GM19238 (cell line): Measurements from ENCODE around the gene ACAD10.
"Not testable (repeated sequence)": the region's sequence is repeated elsewhere in the genome, so short reads cannot be mapped to it uniquely, and the experiment has no call there.

Source experiments
- DNase-seq: peaks from one replicate; pipeline ENCODE4 v3.0.0; 2011; ENCODE audit warnings: low spot score; ENCODE audit not compliant: insufficient read length

ACAD10 gene

DNA sequence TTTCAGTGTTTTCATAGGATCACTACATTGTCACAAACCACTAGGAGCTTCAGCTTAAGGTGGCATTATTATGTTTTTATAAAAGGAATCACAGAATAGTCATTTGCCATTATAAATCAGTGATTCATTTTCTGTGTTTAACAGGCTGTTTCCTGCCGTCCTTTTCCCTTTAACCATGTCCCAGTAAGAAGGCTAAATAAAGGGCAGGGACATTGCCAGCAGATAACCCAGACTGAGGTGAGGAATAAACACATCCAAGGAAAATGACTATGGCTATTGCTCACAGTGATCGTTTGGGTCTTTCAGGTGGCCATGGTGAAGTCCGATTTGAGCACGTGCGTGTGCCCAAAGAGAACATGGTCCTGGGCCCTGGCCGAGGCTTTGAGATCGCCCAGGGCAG is 63.0 kb downstream of the ACAD10 start:
- DNase-seq = no peak

DNA sequence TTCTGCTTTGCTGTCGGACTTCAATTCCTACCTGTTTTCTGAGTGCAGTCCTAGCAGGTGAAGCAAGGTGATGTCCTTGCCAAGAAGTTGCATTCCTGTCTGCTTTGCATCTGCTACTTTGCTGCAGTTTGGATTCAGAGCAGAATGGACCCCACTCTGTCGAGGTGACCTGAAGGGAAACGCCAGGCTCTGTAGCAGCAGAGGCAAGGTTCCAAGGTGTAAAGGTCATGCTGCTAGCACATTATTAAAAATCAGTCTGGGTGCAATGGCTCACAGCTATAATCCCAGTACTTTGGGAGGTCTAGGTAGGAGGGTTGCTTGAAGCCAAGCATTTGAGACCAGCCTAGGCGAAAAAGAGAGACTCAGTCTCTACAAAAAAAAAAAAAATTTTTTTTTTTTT is 63.5 kb downstream of the ACAD10 start:
- no peak for DNase-seq

DNA sequence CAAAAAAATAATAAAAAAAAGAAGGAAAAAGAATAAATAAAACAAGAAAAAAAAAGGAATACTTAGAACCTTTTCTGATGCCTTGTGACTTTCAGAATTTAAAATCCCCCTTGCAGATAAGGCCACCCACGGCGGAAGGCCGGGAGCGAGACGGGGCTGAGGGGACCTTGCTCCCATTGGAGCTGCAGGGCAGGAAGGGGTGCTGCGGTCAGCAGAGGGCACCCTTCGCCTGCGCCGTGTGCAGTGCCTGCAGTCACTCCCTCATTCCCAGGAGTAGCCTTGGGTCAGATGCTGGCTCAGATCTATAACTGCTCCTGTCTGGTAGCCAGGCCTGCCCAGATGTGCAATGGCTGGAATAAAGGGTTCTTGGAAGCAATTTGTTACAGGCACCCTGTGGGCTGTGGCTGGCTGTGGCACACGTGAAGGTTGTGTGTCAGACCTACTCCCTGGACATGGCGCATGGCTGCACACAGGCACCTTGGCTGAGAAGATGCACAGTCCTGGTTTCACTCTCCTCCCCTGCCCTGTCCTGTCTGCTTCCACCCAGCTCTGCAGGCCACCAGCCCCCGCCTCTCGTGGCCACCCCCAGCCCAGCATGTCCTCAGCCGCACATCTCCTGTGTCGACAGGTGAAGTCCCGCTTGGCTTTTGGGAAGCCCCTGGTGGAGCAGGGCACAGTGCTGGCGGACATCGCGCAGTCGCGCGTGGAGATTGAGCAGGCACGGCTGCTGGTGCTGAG is 67.5 kb downstream of the ACAD10 start:
- DNase-seq = peak; percentile 53

DNA sequence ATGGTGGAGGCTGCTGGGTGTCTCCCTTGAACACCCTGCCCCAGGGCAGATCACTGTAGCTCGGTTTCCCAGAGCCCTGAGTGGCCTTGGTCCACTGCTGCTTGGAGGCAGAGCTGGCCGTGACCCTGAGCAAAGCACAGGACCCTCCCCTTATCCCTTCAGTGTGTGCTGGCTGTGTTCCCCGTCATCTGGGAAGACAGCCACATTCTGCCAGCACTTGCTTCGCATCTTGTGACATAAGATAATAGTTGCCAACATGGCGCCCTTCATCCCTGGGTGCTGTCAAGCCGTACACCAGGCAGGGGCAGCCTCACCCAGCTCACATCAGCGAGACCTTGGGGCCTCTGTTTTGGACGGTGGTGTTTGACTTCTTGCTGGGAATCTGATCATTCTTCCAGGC is 68.8 kb downstream of the ACAD10 start:
- no peak for DNase-seq

DNA sequence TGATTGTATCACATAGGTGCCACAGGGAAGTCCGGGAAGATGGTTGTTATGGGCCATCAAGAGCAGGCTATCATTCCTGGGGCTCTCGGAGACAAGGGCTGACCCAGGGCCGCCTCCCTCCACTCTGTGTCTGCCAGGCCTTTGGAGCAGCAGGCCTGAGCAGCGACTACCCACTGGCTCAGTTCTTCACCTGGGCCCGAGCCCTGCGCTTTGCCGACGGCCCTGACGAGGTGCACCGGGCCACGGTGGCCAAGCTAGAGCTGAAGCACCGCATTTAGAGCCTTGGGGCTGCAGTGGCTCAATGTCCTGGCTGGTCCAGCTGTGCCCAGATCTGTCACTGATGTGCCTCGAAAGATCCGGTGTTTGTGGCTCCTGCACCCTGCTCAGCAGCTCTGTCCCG is 70.3 kb downstream of the ACAD10 start:
- no peak for DNase-seq

DNA sequence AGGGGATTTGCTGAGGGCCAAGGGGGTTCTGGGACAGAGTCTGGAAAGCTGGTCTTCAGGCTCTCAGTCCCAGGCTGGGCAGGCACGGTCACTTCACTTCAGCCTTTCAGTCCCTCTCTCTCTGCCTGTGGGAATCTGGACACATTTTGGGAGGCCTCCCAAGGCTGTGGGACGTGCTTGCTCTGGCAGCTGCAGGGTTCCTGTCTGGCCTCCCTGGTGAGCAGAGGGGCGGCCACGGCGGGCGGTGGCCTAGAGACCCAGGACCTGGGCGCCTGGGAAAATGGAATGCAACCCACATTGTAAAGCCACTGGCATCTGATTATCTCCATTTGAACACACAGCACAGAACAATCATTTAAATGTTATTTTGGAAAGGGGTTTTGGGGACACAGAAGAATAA is 70.8 kb downstream of the ACAD10 start:
- DNase-seq = no peak

DNA sequence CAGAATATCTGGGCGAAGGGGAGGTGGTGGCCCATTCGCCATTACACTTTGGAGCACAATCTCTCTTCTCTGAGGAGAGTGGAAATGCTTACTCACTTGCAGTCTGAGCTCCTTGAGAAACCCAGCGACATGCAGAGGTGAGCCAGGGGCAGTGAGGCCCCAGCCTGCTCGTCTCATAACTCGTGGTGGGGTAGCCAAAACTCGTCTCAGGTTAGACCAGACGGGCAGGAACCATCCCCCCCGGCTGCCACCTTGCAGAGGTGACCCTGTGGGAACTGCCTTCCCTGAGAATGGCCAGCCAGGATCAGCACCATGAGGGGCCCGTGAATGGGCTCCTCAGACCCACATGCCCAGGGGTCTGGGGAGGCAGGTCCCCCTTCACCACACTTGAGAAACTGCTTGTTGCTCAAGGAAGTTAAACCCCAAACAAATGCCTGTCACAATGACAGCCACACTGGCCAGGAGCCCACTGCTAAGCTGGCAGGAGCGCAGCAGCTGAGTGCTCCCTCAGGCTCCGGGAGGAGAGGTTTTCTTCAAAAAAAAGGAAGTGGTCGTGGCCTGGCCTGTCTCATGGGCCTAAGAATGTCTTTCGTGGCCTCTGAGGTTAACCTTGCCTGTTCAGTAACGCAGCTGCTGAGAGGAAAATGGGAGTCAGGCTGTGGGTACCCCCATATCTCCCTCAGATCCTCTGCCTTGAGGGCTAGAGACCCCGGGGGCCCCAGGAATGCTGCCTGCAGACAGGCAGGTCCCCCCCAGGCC is 71.7 kb downstream of the ACAD10 start:
- DNase-seq = peak; percentile 46

GRCh38 chr12:111758120-111758561 is 72.3 kb downstream of the ACAD10 start:
- no peak for DNase-seq

GRCh38 chr12:111759271-111759670 is 73.4 kb downstream of the ACAD10 start:
- DNase-seq = no peak

DNA sequence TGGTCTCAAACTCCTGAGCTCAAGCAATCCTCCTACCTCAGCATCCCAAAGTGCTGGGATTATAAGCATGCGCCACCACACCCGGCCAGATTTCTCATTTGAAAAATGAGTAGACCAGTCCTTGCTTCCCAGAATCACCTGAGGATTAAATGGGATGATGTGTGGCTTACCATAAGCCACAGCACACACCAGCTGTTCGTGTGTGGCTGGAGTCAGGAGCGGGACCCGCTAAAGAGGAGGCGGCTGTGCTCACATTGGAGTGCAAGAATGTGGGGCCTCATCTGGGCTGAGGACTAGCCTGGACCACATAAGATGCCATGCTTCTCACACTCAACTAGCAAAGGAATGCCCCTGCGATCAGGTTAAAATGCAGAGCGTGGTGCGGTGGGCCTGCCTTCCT is 74.1 kb downstream of the ACAD10 start:
- no peak for DNase-seq

- peak; percentile 40 for DNase-seq
Observed at GRCh38 chr12:111761099-111761498, 75.2 kb downstream of the ACAD10 start.

GRCh38 chr12:111761706-111762105 is 75.9 kb downstream of the ACAD10 start:
- DNase-seq = no peak

- not testable (repeated sequence) for DNase-seq
Observed at GRCh38 chr12:111763552-111763951, 77.7 kb downstream of the ACAD10 start.

DNA sequence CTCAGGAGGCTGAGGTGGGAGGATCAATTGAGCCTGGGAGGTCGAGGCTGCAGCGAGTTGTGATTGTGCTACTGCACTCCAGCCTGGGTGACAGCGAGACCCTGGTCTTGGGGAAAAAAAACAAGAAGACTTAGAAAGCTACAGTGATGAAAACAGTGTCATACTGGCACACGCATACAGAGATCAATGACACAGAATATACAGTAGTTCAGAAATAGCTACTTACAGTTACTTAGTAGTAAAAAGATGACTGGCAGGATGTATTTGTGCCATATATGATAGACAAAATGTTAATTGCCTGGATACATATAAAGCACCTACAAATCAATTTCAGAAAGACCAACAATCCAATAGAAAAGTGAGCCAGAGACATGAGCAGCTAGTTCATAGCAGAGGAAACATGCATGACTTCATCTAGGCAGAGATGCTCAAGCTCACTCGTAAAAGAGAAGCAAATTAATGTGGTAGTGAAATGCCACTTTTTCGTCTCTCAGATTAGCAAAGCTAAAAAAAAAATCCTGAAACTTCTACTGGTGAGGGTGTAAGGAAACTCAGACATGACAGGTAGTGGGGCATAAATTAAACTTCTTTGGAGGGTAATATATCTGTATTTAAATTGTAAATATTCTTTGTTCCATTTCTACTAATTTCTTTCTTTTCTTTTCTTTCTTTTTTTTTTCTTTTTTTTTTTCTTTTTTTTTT is 78.4 kb downstream of the ACAD10 start:
- DNase-seq = no peak

GRCh38 chr12:111766608-111767361 is 80.9 kb downstream of the ACAD10 start, which contains the start of gene ALDH2:
TSS of gene ALDH2 (plus strand) at chr12:111766933. CDS start at chr12:111766983, 50 bp downstream.
- DNase-seq = peak; percentile 59

DNA sequence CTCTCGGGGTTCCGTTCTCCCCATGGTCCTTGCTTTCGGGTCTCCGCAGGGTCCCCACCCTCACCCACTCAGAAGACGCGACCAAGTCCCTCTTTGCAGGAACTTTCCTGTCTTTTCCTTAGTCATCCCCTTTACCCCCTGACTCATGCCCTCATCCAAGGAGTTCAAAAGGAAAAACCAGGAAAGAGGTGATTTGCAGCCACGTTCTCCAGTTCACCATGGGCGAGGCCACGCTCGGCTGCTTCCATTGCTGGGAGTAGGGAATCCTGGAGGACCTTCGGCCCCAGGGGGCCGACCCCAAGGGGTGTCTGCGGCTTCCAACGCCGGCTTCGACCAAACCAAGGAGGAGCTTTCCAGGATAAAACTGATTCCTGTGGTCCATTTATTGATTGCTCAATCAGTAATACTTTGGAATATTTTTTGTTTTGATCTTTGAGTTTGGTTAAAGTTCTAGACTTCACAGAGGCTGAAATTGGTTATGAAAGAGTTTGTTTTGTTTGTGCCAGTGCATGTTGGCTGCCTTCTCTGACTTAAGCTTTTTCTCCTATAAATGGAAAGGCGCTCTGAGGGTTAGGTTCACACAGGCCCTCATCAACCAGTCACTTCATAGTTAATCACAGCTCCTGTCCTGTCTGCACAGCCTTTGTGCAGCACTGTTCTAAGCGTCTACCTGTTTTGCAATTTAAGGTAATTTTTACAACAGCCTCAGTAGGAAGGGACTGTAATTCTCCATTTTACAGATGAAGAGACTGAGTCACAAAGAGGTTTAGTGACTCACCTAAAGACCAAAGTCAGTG is 81.7 kb downstream of the ACAD10 start:
- DNase-seq = no peak

- no peak for DNase-seq
Observed at GRCh38 chr12:111768159-111768895, 82.5 kb downstream of the ACAD10 start.

DNA sequence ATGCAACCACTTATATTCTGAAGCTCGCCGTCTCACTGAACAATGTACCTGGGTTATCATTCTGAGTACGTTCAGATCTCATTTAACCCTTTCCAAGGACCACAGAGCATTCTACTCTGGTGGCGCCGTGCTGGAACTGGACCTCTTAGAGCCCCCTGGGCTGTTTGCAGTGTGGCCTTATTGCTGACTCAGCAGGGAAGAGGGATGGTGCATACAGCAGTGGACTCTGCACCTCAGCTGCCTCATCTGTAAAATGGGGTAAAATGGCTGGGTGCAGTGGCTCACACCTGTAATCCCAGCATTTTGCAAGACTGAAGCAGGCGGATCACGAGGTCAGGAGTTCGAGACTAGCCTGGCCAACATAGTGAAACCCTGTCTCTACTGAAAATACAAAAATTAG is 83.7 kb downstream of the ACAD10 start:
- no peak for DNase-seq

GRCh38 chr12:111773801-111774551 is 88.1 kb downstream of the ACAD10 start:
- DNase-seq = peak; percentile 48
